KMS-11 (cell line): Measurements from ENCODE around the gene VWCE.

Experiments
- H2AFZ ChIP-seq: fragments of 200-600 bp; sonication (generic); 2 replicates; pipeline ENCODE4 v1.6.1; 2016; ENCODE audit warnings: antibody characterized with exemption, mixed run types, low read depth
- H3K27ac ChIP-seq: fragments of 200-600 bp; sonication (generic); 2 replicates; pipeline ENCODE4 v1.6.1; 2016; ENCODE audit warnings: mild to moderate bottlenecking, mixed run types
- H3K27me3 ChIP-seq: fragments of 200-600 bp; sonication (generic); 2 replicates; pipeline ENCODE4 v1.6.1; 2017; ENCODE audit warnings: mild to moderate bottlenecking, low read depth, mixed run types, moderate library complexity; ENCODE audit not compliant: insufficient read depth
- H3K36me3 ChIP-seq: fragments of 200-600 bp; sonication (generic); 2 replicates; pipeline ENCODE4 v1.6.1; 2017; ENCODE audit warnings: mild to moderate bottlenecking, mixed run types; ENCODE audit not compliant: insufficient read depth
- H3K4me1 ChIP-seq: fragments of 200-600 bp; sonication (generic); 2 replicates; pipeline ENCODE4 v1.6.1; 2016; ENCODE audit warnings: mild to moderate bottlenecking, low read depth, mixed run types; ENCODE audit not compliant: poor library complexity, severe bottlenecking
- H3K4me2 ChIP-seq: fragments of 200-600 bp; sonication (generic); 2 replicates; pipeline ENCODE4 v1.7.0; 2016; ENCODE audit warnings: mild to moderate bottlenecking, mixed run types
- H3K4me3 ChIP-seq: fragments of 200-600 bp; sonication (generic); IDR thresholded peaks from 2 replicates; pipeline ENCODE4 v1.6.1; 2017; ENCODE audit warnings: low read depth, low read length, mixed read lengths; ENCODE audit not compliant: insufficient read depth
- H3K79me2 ChIP-seq: fragments of 200-600 bp; sonication (generic); 2 replicates; pipeline ENCODE4 v1.6.1; 2016; ENCODE audit warnings: low read depth, mixed run types; ENCODE audit not compliant: insufficient read depth
- H3K9ac ChIP-seq: fragments of 200-600 bp; sonication (generic); 2 replicates; pipeline ENCODE4 v1.6.1; 2016; ENCODE audit warnings: mild to moderate bottlenecking, mixed run types
- H4K20me1 ChIP-seq: fragments of 200-600 bp; sonication (generic); 2 replicates; pipeline ENCODE4 v1.6.1; 2016; ENCODE audit warnings: mild to moderate bottlenecking, mixed run types; ENCODE audit not compliant: insufficient read depth
- CTCF ChIP-seq: fragments of 200-600 bp; sonication (generic); conservative IDR thresholded peaks from 2 replicates; pipeline ENCODE4 v1.6.1; 2017; ENCODE audit warnings: low read depth, mild to moderate bottlenecking, antibody characterized with exemption, low read length, moderate library complexity, mixed read lengths

VWCE gene

GRCh38 chr11:61310749-61311148, 15.6 kb upstream of the VWCE start:
- no peak overlapping the region for H2AFZ ChIP-seq
- H3K4me1 ChIP-seq: peaks cover under 1% of the 10 kb centered on the region
- no peak overlapping the region for H3K4me2 ChIP-seq
- no peak overlapping the region for H3K4me3 ChIP-seq
- peaks cover 14% of the 10 kb centered on the region; the same call in 1 of the 2 replicates for H3K36me3 ChIP-seq
- no peaks in the 10 kb centered on the region for H3K79me2 ChIP-seq
- H4K20me1 ChIP-seq: no peaks in the 10 kb centered on the region
- no peak overlapping the region for H3K9ac ChIP-seq
- no peak overlapping the region for H3K27ac ChIP-seq
- no peak for TF ChIP-seq CTCF
- no peaks in the 10 kb centered on the region for H3K27me3 ChIP-seq

GRCh38 chr11:61309739-61310138, 14.6 kb upstream of the VWCE start:
- no peak for TF ChIP-seq CTCF
- H3K4me2 ChIP-seq: no peak overlapping the region
- no peaks in the 10 kb centered on the region for H3K79me2 ChIP-seq
- H2AFZ ChIP-seq: no peak overlapping the region
- peaks cover 10% of the 10 kb centered on the region for H3K4me1 ChIP-seq
- peaks cover 14% of the 10 kb centered on the region; the same call in 1 of the 2 replicates for H3K36me3 ChIP-seq
- H3K27me3 ChIP-seq: no peaks in the 10 kb centered on the region
- no peak overlapping the region for H3K9ac ChIP-seq
- H4K20me1 ChIP-seq: no peaks in the 10 kb centered on the region
- no peak overlapping the region for H3K27ac ChIP-seq
- no peak overlapping the region for H3K4me3 ChIP-seq

- no peak for TF ChIP-seq CTCF
- no peak overlapping the region for H3K27ac ChIP-seq
- no peak overlapping the region for H3K9ac ChIP-seq
- no peaks in the 10 kb centered on the region for H4K20me1 ChIP-seq
- peaks cover 14% of the 10 kb centered on the region; the same call in 1 of the 2 replicates for H3K36me3 ChIP-seq
- H3K4me2 ChIP-seq: no peak overlapping the region
- peaks cover 14% of the 10 kb centered on the region for H3K4me1 ChIP-seq
- H2AFZ ChIP-seq: no peak overlapping the region
- H3K79me2 ChIP-seq: no peaks in the 10 kb centered on the region
- H3K27me3 ChIP-seq: no peaks in the 10 kb centered on the region
- H3K4me3 ChIP-seq: no peak overlapping the region
Observed at GRCh38 chr11:61309141-61309540, 14.0 kb upstream of the VWCE start.

GRCh38 chr11:61307354-61307753, 12.2 kb upstream of the VWCE start:
- TF ChIP-seq CTCF: no peak
- no peak overlapping the region for H3K4me2 ChIP-seq
- no peak overlapping the region for H3K4me3 ChIP-seq
- no peak overlapping the region for H2AFZ ChIP-seq
- no peaks in the 10 kb centered on the region for H3K79me2 ChIP-seq
- H3K27ac ChIP-seq: no peak overlapping the region
- peaks cover 14% of the 10 kb centered on the region for H3K4me1 ChIP-seq
- H3K36me3 ChIP-seq: peaks cover 7% of the 10 kb centered on the region; the same call in 1 of the 2 replicates
- H4K20me1 ChIP-seq: no peaks in the 10 kb centered on the region
- no peaks in the 10 kb centered on the region for H3K27me3 ChIP-seq
- no peak overlapping the region for H3K9ac ChIP-seq

GRCh38 chr11:61306221-61306620, 11.1 kb upstream of the VWCE start:
- H3K79me2 ChIP-seq: no peaks in the 10 kb centered on the region
- no peak overlapping the region for H2AFZ ChIP-seq
- H3K36me3 ChIP-seq: peaks cover 7% of the 10 kb centered on the region; the same call in 1 of the 2 replicates
- TF ChIP-seq CTCF: no peak
- no peak overlapping the region for H3K27ac ChIP-seq
- H3K9ac ChIP-seq: no peak overlapping the region
- H3K27me3 ChIP-seq: no peaks in the 10 kb centered on the region
- H3K4me3 ChIP-seq: no peak overlapping the region
- H3K4me1 ChIP-seq: peaks cover 14% of the 10 kb centered on the region
- no peak overlapping the region for H3K4me2 ChIP-seq
- no peaks in the 10 kb centered on the region for H4K20me1 ChIP-seq
